ENCODE results near the gene BAHD1.

- TF ChIP-seq CTCF (IDR thresholded peaks at IDR 0.05) (no peak), NFYB (CRISPR knock-in tag; conservative IDR thresholded peaks at IDR 0.05; ENCODE audit: low read depth) (no peak), ATF3 (CRISPR knock-in tag; conservative IDR thresholded peaks at IDR 0.05) (no peak), FOXK1 (CRISPR knock-in tag; IDR thresholded peaks at IDR 0.05) (no peak), TCF7 (CRISPR knock-in tag; IDR thresholded peaks at IDR 0.05; ENCODE audit: low read depth) (no peak), ETV6 (CRISPR knock-in tag; IDR thresholded peaks at IDR 0.05) (no peak), FOXP4 (CRISPR knock-in tag; IDR thresholded peaks at IDR 0.05) (no peak), USF1 (CRISPR knock-in tag; IDR thresholded peaks at IDR 0.05) (no peak), PREB (CRISPR knock-in tag; IDR thresholded peaks at IDR 0.05; ENCODE audit: borderline replicate concordance) (no peak), CREM (CRISPR knock-in tag; IDR thresholded peaks at IDR 0.05) (no peak), ATF2 (CRISPR knock-in tag; IDR thresholded peaks at IDR 0.05; ENCODE audit: borderline replicate concordance, low read depth) (no peak)
Observed at GRCh38 chr15:40445421-40445922, 4.7 kb downstream of the BAHD1 start.

All from WTC11 (cell line).